GM18909 (cell line): ENCODE results near the gene NDUFAF2.

ENCODE experiments used
- ATAC-seq: cut with Tn5 transposase; IDR thresholded peaks from one replicate; pipeline ENCODE4 v1.9.1; 2021; ENCODE audit warnings: mild to moderate bottlenecking; ENCODE audit not compliant: unreplicated experiment, poor library complexity

The NDUFAF2 gene

DNA sequence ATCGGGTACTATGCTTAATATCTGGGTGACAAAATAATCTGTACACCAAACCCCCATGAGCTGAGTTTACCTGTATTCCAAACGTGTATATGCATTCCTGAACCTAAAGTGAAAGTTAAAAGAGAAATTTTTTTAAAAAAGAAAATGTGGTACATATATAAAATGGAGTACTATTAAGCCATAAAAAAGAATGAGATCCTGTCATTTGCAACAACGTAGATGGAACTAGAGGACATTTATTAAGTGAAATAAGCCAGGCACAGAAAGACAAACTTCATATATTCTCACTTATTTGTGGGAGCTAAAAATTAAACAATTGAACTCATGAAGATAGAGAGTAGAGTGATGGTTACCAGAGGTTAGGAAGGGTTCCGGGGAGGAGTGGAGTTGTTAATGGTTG is 44.8 kb downstream of the NDUFAF2 start:
- ATAC-seq, result no peak

GRCh38 chr5:60992871-60993270 is 47.9 kb downstream of the NDUFAF2 start:
- no peak for ATAC-seq

- no peak for ATAC-seq
Observed at GRCh38 chr5:60993425-60993824, 48.4 kb downstream of the NDUFAF2 start.

DNA sequence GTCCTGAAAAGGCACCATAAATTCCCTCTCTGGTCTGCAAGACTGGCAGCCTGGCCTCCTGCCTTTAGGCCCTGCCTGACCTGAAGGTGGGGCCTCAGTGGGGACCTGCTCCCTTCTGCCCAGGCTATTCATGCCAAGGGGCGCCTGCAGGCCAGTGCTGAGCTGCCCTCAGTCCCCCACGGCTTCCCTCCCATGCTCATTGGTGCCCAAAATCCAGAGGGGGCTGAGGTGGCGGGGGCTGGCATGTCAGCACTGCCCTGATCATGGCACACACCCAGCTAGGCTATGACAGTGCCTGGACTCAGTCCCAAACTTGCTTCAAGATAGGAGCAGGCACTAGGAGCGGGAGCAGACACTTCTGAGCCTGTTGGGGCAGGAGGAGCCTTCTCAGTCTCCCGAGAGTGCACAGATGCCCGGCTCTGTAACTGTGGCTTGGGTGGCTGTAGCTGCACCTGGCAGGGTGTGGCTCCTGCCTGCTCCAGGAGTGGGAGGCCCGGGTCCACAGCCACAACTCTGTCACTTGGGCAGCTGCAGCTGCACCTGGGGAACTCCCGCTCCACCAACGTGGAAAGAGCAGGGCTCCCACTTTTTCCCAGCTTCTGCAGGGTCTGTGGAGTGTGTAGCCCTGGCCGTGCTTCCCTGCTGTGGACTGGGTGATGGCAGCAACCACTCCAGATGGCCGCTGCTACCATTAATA is 49.0 kb downstream of the NDUFAF2 start:
- no peak for ATAC-seq

GRCh38 chr5:60996368-60996767 is 51.4 kb downstream of the NDUFAF2 start:
- no peak for ATAC-seq

DNA sequence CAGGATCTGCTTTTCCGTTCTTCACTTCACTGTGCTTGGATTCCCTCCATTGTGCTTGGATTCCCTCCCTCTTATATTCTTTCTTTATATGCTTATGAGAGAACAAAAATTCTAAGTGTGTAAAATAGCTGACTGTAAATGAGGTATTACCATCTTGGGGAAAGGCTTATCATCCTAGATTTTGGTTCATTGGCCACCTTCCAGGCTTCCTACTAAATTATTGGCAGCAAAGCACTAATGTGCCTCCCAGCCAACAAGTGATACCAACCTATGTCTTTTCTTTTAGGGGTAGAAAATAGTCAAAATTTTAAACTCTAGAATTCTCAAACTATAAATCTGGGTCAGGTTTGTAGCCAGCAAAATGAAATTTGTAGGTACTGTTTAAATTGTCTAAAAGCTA is 52.7 kb downstream of the NDUFAF2 start:
- ATAC-seq, result no peak

- no peak for ATAC-seq
Observed at GRCh38 chr5:61000887-61001286, 55.9 kb downstream of the NDUFAF2 start.

GRCh38 chr5:61001647-61002046 is 56.6 kb downstream of the NDUFAF2 start:
- no peak for ATAC-seq

DNA sequence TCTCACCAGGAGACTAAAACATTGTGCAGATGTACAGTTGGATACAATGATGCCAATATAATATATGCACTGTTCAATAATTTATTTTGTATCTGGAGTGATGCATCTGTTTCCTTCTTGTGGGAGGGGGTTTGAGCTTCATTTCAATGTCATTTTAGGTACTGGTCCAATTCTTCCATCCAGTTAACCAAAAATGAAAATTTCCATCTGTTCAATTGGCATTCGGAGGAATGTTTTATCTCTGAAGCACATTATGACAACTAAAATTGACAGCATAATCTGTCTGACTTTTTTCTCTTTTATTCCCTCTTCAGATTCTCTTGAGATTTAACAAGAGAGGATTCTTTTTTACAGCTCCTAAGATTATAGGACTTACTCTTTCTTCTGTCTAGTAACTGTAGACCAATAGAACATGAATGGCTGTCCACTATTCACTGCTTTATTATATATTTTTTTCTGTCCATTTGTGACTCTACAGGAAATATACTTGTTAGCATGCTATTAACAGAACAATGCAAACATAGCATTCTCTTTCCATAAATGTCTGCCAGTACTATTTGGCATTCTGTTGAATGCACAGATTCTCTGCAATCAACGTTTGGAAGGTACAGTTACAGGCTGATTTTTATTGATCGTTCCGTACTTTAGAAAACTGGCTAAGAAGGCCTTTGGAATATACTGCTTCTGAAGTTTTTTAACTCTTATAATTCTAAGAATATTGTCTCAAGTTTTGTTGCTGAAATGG is 57.8 kb downstream of the NDUFAF2 start:
- ATAC-seq, result no peak

DNA sequence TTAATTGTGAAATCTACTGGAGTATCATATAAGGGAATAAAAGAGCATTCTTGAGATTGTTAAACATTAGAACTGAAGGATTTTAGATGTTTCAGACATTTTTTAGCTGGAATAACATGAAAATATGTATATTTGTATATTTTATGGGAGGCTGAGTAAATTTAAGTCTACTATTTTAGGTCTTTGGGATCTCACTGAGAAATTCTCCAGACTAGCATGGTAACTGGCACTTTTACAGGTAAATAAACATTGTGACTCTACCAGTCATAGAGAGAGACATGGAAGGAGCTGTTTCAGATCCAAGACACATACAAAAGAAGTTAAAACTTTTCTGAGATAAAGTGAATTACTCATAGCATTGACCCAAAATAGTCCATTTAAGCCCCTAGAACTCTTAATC is 59.4 kb downstream of the NDUFAF2 start:
- no peak for ATAC-seq

GRCh38 chr5:61009907-61010306 is 64.9 kb downstream of the NDUFAF2 start:
- no peak for ATAC-seq

DNA sequence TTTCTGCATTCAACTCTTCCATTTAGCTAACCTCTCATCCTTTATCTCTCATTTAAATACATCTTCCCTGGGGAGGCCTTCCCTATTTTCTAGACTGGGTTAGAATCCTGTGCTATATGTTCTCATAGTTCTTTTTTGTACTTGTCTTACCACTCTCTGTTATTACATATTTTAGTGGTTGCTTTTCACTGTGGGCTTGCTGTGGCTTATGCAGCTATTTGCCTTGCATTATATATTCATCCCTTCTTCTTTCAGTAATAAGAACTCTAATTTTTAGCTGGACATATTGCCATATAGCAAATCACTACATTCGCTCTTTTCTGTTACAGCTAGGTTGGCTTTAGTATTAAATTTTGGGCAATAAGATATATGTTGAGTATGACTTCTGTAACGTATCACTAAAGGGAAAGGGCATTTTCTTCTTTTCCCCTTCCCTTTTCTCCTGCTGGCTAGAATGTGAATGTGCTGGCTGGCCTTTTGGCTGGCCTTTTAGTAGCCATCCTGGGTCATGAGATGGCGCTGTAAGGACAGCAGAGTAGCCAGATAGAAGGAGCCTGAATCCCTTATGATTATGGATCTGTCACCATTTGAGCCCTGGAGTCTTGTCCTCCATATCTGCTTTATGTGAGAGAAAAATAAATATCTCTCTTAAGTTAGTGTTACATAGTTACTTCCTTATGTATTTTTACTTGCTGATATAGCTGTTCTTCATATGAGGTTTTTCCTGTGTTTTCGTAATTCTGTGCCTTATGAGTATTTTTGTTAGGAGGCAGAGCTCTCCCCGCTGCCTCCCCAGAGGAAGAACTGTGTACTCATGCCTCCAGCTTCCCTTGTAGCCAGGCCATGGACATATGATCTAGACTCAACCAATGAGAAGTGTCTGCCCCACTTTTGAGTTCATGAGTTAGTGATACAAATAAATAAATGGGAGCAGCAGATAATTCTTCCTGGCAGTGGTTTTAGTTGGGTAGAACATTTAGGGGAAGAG is 65.8 kb downstream of the NDUFAF2 start:
- ATAC-seq, result no peak

GRCh38 chr5:61018062-61018461 is 73.1 kb downstream of the NDUFAF2 start:
- ATAC-seq, result no peak

DNA sequence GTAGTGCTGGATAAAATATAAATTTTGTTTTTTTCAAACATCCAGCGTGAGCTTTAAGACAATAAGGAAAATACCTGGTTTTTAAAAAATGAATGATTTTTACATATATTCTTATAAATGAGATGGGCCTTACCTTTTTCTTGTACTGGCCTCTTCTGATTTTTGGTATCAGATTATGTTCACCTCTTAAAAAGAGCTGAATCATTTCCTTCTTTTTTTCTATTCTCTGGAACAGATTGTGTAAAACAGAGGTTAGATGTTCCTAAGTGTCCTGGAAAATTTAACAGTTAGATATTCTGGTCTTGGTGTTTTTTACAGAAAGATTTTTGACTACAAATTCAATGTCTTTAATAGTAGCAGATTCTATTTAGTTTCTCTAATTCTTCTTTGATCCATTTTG is 74.6 kb downstream of the NDUFAF2 start:
- ATAC-seq, result no peak

DNA sequence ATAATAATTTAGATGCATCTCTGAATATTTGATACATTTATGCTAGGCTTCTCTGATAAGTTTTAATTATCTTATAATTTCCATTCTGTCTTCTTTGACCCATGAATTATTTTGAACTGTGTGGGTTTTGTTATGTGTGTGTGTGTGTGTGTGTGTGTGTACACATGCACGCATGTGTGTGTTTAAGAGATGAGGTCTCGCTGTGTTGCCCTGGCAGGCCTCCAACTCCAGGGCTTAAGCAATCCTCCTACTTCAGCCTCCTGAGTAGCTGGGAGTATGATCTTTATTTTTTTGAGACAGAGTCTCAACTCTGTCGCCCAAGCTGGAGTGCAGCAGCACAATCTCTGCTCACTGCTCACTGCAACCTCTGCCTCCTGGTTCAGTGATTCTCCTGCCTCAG is 75.4 kb downstream of the NDUFAF2 start:
- ATAC-seq, result no peak

DNA sequence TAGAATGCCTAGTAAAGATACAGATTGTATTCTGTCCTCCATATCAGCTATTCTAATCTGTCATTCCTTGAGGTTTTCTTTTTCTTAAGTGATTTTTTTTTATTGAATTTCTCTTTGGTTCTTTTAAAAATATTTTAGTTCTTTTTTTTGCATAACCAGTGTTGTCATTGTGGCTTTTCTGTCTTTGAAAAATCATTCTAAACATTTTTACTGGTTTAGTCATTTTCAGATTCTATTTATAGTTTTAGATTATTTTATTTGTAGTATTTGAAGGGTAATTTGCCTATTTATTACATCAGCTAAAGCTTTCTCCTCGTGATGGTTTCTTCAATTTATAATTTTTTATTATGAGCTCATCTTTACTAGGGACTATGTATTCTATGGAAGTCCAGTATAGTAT is 78.1 kb downstream of the NDUFAF2 start:
- ATAC-seq, result no peak

GRCh38 chr5:61026004-61026403 is 81.0 kb downstream of the NDUFAF2 start:
- ATAC-seq, result no peak

GRCh38 chr5:61028382-61028781 is 83.4 kb downstream of the NDUFAF2 start:
- no peak for ATAC-seq

DNA sequence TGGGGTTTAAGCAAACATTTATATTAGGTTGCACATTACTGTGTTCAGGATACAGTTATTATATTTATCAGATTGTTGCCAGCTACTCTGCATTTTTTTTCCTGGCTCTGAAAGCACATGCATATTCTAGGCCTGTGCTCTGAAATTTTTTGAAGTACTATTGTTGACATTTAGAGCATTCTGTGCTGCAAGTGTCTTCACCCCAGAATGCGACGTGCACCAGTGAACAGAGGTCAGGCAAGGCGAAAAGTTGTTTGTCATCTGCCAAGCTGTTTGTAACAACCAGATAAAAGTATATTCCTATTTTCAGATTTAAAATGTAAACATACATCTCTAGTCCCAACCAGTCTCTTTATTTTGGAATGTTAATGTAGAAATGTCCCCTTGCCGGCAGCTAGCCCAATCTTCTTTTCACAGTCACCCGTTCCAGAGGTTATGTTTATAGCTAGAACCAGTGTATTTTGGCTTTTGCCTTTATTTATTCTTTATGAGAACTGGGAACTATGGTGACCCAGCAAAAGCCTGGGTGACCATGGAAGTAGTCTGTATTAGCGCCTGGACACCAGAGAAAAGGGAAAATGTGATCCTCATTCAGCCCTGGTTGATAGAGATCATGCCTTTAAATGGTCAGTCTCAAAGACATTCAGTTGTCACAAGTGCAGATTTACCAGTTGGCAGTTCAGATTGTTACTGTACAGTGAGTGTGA is 84.6 kb downstream of the NDUFAF2 start:
- ATAC-seq, result no peak

- ATAC-seq, result no peak
Observed at GRCh38 chr5:61030163-61030482, 85.1 kb downstream of the NDUFAF2 start.
